Keratinocyte (primary cell): ENCODE results near the gene PTX3. TPM values are rescaled to one million over a fixed set of nuclear protein-coding genes. Genes with fewer than 3 reads are reported as not detected.

Experiments used
- DNase-seq: peaks from one replicate; pipeline ENCODE4 v3.0.0-alpha.2; 2011; ENCODE audit warnings: low read depth, missing footprints, low spot score
- FAIRE-seq: peaks from 2 replicates; lab custom pipeline; 2011; peaks lifted over from hg19 to GRCh38; lab: Jason Lieb, UNC
- H2AFZ ChIP-seq: 2 replicates; pipeline ENCODE4 v1.6.0; 2012; ENCODE audit warnings: low read length, control low read depth, inconsistent platforms; ENCODE audit not compliant: control insufficient read depth
- H3K27ac ChIP-seq: 2 replicates; pipeline ENCODE4 v1.5.1; 2011; ENCODE audit warnings: low read length; ENCODE audit not compliant: control insufficient read depth, insufficient read depth
- H3K27me3 ChIP-seq: 3 replicates; pipeline ENCODE4 v1.6.0; 2011; ENCODE audit warnings: low read length; ENCODE audit not compliant: control insufficient read depth, insufficient read depth; ENCODE audit errors: extremely low read depth
- H3K36me3 ChIP-seq, 2 experiments: 2 replicates in 1 of 2; 3 replicates in 1 of 2; pipeline ENCODE4 v1.5.1; 2011; ENCODE audit warnings: low read length in 2 of 2, mild to moderate bottlenecking in 1 of 2; ENCODE audit not compliant: control insufficient read depth in 2 of 2, insufficient read depth in 2 of 2; ENCODE audit errors: extremely low read depth in 1 of 2
- H3K4me1 ChIP-seq: 3 replicates; pipeline ENCODE4 v1.5.1; 2011; ENCODE audit warnings: low read length; ENCODE audit not compliant: control insufficient read depth, insufficient read depth; ENCODE audit errors: extremely low read depth
- H3K4me2 ChIP-seq: 3 replicates; pipeline ENCODE4 v1.6.0; 2011; ENCODE audit warnings: low read depth, low read length; ENCODE audit not compliant: control insufficient read depth, insufficient read depth; ENCODE audit errors: extremely low read depth
- H3K4me3 ChIP-seq, 3 experiments: fragments of 200-600 bp in 1 of 3; sonication (generic) in 1 of 3; 2 replicates in 2 of 3; 3 replicates in 1 of 3; pipeline ENCODE4 v1.5.1; 2011 to 2016; ENCODE audit warnings: low read length in 3 of 3, mild to moderate bottlenecking in 3 of 3, control low read depth in 2 of 3, inconsistent platforms in 1 of 3, low read depth in 1 of 3, mixed read lengths in 1 of 3, mixed run types in 1 of 3, moderate library complexity in 1 of 3; ENCODE audit not compliant: control insufficient read depth in 2 of 3, insufficient read depth in 2 of 3; ENCODE audit errors: extremely low read depth in 1 of 3
- H3K79me2 ChIP-seq: 2 replicates; pipeline ENCODE4 v1.6.0; 2012; ENCODE audit warnings: low read length; ENCODE audit not compliant: control insufficient read depth, insufficient read depth
- H3K9ac ChIP-seq: 3 replicates; pipeline ENCODE4 v1.6.0; 2011; ENCODE audit warnings: low read length; ENCODE audit not compliant: control insufficient read depth, insufficient read depth; ENCODE audit errors: extremely low read depth
- H3K9me1 ChIP-seq: 3 replicates; pipeline ENCODE4 v1.6.0; 2011; ENCODE audit warnings: low read length; ENCODE audit not compliant: control insufficient read depth, insufficient read depth; ENCODE audit errors: extremely low read depth
- H3K9me3 ChIP-seq: 2 replicates; pipeline ENCODE4 v1.5.1; 2012; ENCODE audit warnings: low read depth, low read length; ENCODE audit not compliant: control insufficient read depth
- H4K20me1 ChIP-seq: 3 replicates; pipeline ENCODE4 v1.6.0; 2011; ENCODE audit warnings: low read length; ENCODE audit not compliant: control insufficient read depth, insufficient read depth; ENCODE audit errors: extremely low read depth
- CTCF ChIP-seq, 3 experiments: IDR thresholded peaks in 1 of 3; conservative IDR thresholded peaks in 1 of 3; optimal IDR thresholded peaks in 1 of 3; 2 replicates in 2 of 3; 3 replicates in 1 of 3; pipeline versions ENCODE3 to v1.5.1; 2011; ENCODE audit warnings: low read length in 3 of 3, mild to moderate bottlenecking in 3 of 3, moderate library complexity in 2 of 3, control low read depth in 1 of 3, inconsistent platforms in 1 of 3; ENCODE audit not compliant: insufficient read depth in 2 of 3; ENCODE audit errors: extremely low read depth in 1 of 3
- EZH2 ChIP-seq: IDR thresholded peaks from one replicate; pipeline ENCODE4 v1.6.1; 2012; ENCODE audit warnings: inconsistent platforms, mild to moderate bottlenecking, low read length, moderate library complexity
- dilution Hi-C: fragments of 300-500 bp; cut with MboI; formaldehyde crosslinking; loops from one replicate; pipeline ENCODE4 v1.7.0; 2020; ENCODE audit warnings: low sequenced_read_pairs; ENCODE audit not compliant: extremely low pct_ligation_motif_present
- polyA plus RNA-seq, 5 experiments: library from polyadenylated mRNA; depleted of rRNA in 3 of 5; stranded (reverse) in 3 of 5; stranded (forward) in 1 of 5; unstranded in 1 of 5; fragments of >200 nt; gene quantifications; 1 replicate in 1 of 5; 2 replicates in 3 of 5; 3 replicates in 1 of 5; pipeline versions ENCODE4 v1.2.1 to v1.2.3, GENCODE V29; 2011 to 2012; ENCODE audit warnings: missing spikeins in 2 of 5, low read depth in 1 of 5, low replicate concordance in 1 of 5

PTX3 gene
- polyA plus RNA-seq, 1 donor (not counting 4 experiments of a cell fraction or from before 2014, with no cell fraction given) = 0.14 TPM

- dilution Hi-C loops = no loop called here
- Histone ChIP-seq H3K9ac (no peak overlapping the region), H3K4me2 (no peak overlapping the region), H2AFZ (no peak overlapping the region), H3K79me2 (no peaks in the 10 kb centered on the region), H3K4me1 (no peaks in the 10 kb centered on the region), H3K9me1 (no peaks in the 10 kb centered on the region), H3K4me3 (no peak overlapping the region), H3K9me3 (no peaks in the 10 kb centered on the region), H3K36me3 (no peaks in the 10 kb centered on the region), H4K20me1 (no peaks in the 10 kb centered on the region), H3K27me3 (no peaks in the 10 kb centered on the region), H3K27ac (no peak overlapping the region)
- FAIRE-seq (no peak), DNase-seq (no peak)
- TF ChIP-seq EZH2 = no peak
- no peak for TF ChIP-seq CTCF (optimal IDR thresholded peaks at IDR 0.05 in 1 of 3, IDR thresholded peaks at IDR 0.05 in 1 of 3, conservative IDR thresholded peaks at IDR 0.05 in 1 of 3; ENCODE audit: extremely low read depth in 1 of 3, insufficient read depth in 2 of 3, low read length in 3 of 3)
Measured at GRCh38 chr3:157453824-157454223, 17.2 kb downstream of the PTX3 start.

- no peaks in the 10 kb centered on the region for H3K9me3 ChIP-seq
- H4K20me1 ChIP-seq = no peaks in the 10 kb centered on the region
- no peak overlapping the region for H3K4me2 ChIP-seq
- dilution Hi-C loops = no loop called here
- TF ChIP-seq CTCF (optimal IDR thresholded peaks at IDR 0.05 in 1 of 3, IDR thresholded peaks at IDR 0.05 in 1 of 3, conservative IDR thresholded peaks at IDR 0.05 in 1 of 3; ENCODE audit: extremely low read depth in 1 of 3, insufficient read depth in 2 of 3, low read length in 3 of 3) (no peak), EZH2 (no peak)
- peaks cover 6% of the 10 kb centered on the region for H3K4me1 ChIP-seq
- H3K79me2 ChIP-seq = no peaks in the 10 kb centered on the region
- H3K4me3 ChIP-seq = no peak overlapping the region
- no peaks in the 10 kb centered on the region for H3K36me3 ChIP-seq
- no peaks in the 10 kb centered on the region for H3K27me3 ChIP-seq
- FAIRE-seq = no peak
- H3K27ac ChIP-seq = no peak overlapping the region
- H3K9me1 ChIP-seq = no peaks in the 10 kb centered on the region
- DNase-seq = no peak
- no peak overlapping the region for H3K9ac ChIP-seq
- H2AFZ ChIP-seq = no peak overlapping the region
Measured at GRCh38 chr3:157459706-157460105, 23.1 kb downstream of the PTX3 start.
